Thyroid gland (tissue), 4 donors: ENCODE results near the gene TMEM132D. TPM values are rescaled to one million over a fixed set of nuclear protein-coding genes. Genes with fewer than 3 reads are reported as not detected.
"Not testable (repeated sequence)": the region's sequence is repeated elsewhere in the genome, so short reads cannot be mapped to it uniquely, and the experiment has no call there.

Experiments used
- DNase-seq, 2 donors: peaks; one replicate each; pipeline ENCODE4 v3.0.0-alpha.2; 2019
- H3K27ac ChIP-seq, 3 donors: fragments of 200-600 bp; sonication (generic); 1 replicate in 2 of 3; 2 replicates in 1 of 3; pipeline ENCODE4 v1.5.1; 2016 to 2019; ENCODE audit warnings: mild to moderate bottlenecking in 1 of 3, moderate library complexity in 1 of 3
- H3K27me3 ChIP-seq: fragments of 200-600 bp; sonication (generic); one replicate; pipeline ENCODE4 v1.5.1; 2019
- H3K36me3 ChIP-seq, 2 donors: fragments of 200-600 bp; sonication (generic); one replicate each; pipeline ENCODE4 v1.5.1; 2016 to 2019
- H3K4me1 ChIP-seq, 2 donors: fragments of 200-600 bp; sonication (generic); one replicate each; pipeline ENCODE4 v1.5.1; 2017 to 2019
- H3K4me3 ChIP-seq, 3 donors: fragments of 200-600 bp; sonication (generic); replicated peaks in 1 of 3; 1 replicate in 2 of 3; 2 replicates in 1 of 3; pipeline ENCODE4 v1.5.1; 2016; ENCODE audit warnings: mild to moderate bottlenecking in 1 of 3
- H3K9me3 ChIP-seq: fragments of 200-600 bp; sonication (generic); one replicate; pipeline ENCODE4 v1.5.1; 2017
- POLR2A ChIP-seq, 2 donors: fragments of 450-650 bp; IDR thresholded peaks; one replicate each; pipeline ENCODE4 v1.6.1; 2017; ENCODE audit warnings: antibody characterized with exemption in 2 of 2, mild to moderate bottlenecking in 2 of 2, moderate library complexity in 1 of 2
- WGBS, 2 donors: methylation state at CpG; one replicate each; pipeline ENCODE4 v1.1.5; 2017; 5-methylcytosine and 5-hydroxymethylcytosine counted together
- intact Hi-C: fragments of 100-400 bp; cut with DNase I; formaldehyde crosslinking; loops from one replicate; pipeline ENCODE4 v1.15.1; 2023
- total RNA-seq, 4 donors: library from RNA; depleted of rRNA; stranded (reverse); fragments of >200 nt; gene quantifications; one replicate each; pipeline ENCODE4 v1.2.3, GENCODE V29; 2016
- TF ChIP-seq, protein P1 (sequence below), 6 experiments: fragments of 200-600 bp in 3 of 6; fragments of 450-650 bp in 3 of 6; sonication (generic) in 3 of 6; IDR thresholded peaks; one replicate each; pipeline ENCODE4 v1.5.1; 2016 to 2019; ENCODE audit warnings: antibody characterized with exemption in 6 of 6, mild to moderate bottlenecking in 2 of 6, inconsistent platforms in 1 of 6, moderate library complexity in 1 of 6

Gene TMEM132D
- total RNA-seq, 4 donors from 2014 or later = not detected

DNA sequence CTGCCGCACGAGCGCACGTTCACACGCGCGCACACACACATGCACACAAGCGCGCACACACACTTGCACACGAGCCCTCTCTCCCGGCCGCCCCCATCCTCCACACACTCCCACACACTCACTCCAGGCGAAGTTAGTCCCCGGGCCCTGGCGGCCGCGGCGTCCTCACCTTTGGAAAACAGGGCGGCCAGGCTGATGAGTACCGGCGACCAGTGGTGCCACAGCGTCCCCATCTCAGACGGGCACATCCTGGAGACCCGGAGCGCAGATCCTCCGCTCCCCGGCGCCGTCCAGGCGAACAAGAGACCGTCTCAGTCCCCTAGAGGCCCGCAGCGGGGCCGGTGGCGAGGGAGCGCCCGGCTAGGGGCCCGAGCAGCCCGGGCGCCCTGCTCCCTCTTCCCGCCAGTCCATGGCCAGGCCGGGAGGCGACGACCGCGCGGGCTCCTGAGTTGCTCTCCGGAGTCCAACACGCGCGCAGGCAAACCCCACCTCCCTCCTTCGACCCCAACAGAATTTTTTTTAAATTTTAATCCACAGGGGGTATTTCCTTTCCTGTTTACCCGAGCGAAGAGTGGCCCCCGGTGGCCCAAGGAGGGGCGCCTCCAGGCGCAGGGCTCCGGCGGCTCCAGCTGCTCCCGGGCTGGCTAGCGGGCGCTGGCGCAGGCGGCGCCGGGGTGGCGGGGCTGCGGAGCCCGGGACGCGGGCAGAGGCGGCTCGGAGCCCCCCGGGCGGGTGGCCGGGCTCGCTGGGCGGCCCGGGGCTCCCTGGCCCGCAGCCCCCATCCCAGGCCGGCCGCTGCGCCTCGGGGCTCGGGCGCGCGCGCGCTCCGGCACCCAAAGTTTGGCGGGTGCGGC, 506 bp downstream of the TMEM132D start:
- Histone ChIP-seq H3K4me1 (no peaks in the 10 kb centered on the region), H3K9me3 (no peaks in the 10 kb centered on the region), H3K36me3 (no peaks in the 10 kb centered on the region), H3K4me3 (no peak overlapping the region), H3K27me3 (no peaks in the 10 kb centered on the region), H3K27ac (no peak overlapping the region)
- no peak for DNase-seq
- WGBS, 2 donors = 1% methylated on average over 32 to 41 of the region's 93 CpGs
- TF ChIP-seq, protein P1, sequence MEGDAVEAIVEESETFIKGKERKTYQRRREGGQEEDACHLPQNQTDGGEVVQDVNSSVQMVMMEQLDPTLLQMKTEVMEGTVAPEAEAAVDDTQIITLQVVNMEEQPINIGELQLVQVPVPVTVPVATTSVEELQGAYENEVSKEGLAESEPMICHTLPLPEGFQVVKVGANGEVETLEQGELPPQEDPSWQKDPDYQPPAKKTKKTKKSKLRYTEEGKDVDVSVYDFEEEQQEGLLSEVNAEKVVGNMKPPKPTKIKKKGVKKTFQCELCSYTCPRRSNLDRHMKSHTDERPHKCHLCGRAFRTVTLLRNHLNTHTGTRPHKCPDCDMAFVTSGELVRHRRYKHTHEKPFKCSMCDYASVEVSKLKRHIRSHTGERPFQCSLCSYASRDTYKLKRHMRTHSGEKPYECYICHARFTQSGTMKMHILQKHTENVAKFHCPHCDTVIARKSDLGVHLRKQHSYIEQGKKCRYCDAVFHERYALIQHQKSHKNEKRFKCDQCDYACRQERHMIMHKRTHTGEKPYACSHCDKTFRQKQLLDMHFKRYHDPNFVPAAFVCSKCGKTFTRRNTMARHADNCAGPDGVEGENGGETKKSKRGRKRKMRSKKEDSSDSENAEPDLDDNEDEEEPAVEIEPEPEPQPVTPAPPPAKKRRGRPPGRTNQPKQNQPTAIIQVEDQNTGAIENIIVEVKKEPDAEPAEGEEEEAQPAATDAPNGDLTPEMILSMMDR (IDR thresholded peaks at IDR 0.05) = no peak
- TF ChIP-seq POLR2A (IDR thresholded peaks at IDR 0.05) = no peak
- intact Hi-C loops = no loop called here

DNA sequence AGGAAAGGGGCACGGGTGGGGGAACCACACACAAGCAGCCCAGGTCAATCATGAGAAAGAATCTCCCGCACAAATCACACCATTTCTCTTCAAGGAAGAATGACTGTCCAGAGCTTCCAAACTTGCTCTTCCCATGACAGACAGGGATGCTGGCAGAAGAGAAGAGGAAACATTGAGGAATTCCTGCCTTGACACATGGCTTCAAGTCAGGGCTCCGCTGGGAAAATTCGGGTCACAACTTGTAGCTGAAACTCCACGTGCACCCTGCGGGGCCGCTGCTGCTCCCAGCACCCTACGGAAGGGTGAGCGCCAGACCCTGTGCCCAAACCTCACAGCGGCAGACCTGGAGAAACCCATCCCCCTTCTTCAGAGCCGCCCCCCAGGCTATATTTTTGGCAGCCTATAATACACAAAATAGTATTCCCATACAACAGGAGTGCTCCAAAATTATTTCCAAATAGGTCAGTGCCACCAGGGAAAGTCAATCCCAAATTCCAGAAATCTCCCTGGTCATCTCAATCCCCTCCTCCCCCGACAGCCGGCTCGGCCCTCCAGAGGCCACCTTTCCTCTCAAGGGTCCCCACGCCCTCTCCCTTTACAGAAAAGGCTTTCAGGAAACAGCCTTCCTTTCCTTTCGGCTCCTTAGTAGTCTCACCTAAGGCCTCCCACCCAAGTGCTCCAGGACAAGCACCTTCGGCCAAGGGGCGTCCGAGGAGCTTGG, 1.3 kb downstream of the TMEM132D start:
- TF ChIP-seq, protein P1 (IDR thresholded peaks at IDR 0.05) = no peak
- no peak for TF ChIP-seq POLR2A (IDR thresholded peaks at IDR 0.05)
- 1 to 3% methylated on average over 17 to 18 of the region's 19 CpGs for WGBS, 2 donors
- intact Hi-C loops = no loop called here
- Histone ChIP-seq H3K4me3 (no peak overlapping the region), H3K9me3 (no peaks in the 10 kb centered on the region), H3K27ac (no peak overlapping the region), H3K27me3 (no peaks in the 10 kb centered on the region), H3K36me3 (no peaks in the 10 kb centered on the region), H3K4me1 (no peaks in the 10 kb centered on the region)
- no peak for DNase-seq

DNA sequence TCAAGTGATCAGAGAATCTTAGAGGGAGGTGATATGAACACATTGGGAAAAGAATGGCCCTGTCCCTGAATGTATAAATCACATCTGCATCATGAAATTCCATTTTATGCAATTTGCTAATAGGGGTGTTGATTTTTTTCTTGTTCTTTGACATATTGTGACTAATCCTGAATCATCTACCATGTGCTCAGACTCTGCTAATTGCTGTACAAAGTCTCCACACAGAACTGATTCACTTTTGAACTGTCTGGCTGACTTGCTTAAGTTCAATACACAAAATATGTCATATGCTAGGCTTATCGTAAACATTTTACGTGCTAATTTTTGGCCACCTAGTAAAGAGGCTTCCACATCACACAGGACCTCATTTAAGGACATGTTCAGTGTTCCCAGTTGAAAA, 2.6 kb downstream of the TMEM132D start:
- Histone ChIP-seq H3K4me3 (no peak overlapping the region), H3K4me1 (no peaks in the 10 kb centered on the region), H3K36me3 (no peaks in the 10 kb centered on the region), H3K9me3 (no peaks in the 10 kb centered on the region), H3K27me3 (no peaks in the 10 kb centered on the region), H3K27ac (no peak overlapping the region)
- 86 to 97% methylated on average over 2 of the region's 2 CpGs for WGBS, 2 donors
- no peak for DNase-seq
- intact Hi-C loops = no loop called here
- TF ChIP-seq, protein P1 (IDR thresholded peaks at IDR 0.05) = no peak
- no peak for TF ChIP-seq POLR2A (IDR thresholded peaks at IDR 0.05)

DNA sequence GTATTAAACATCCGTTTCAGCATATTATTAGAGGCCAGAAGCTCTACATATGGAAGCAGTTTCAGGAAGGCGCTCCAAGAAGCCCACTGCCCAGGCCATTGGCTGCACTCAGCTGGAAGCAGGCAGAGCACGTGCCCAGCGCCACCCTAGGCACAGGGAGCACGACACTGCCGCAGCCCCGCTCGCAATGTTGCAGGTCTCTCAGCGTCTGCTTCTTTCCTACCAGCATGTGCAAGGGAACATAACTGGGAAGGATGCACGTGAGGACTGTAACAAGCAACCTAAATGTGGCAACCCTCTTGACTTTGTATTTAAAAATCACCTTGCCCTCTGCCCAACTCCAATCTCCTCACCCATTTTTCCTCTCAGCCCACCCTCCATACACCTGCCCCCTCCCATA, 3.5 kb downstream of the TMEM132D start:
- 83 to 85% methylated on average over 10 of the region's 10 CpGs for WGBS, 2 donors
- Histone ChIP-seq H3K4me1 (no peaks in the 10 kb centered on the region), H3K4me3 (no peak overlapping the region), H3K27me3 (no peaks in the 10 kb centered on the region), H3K9me3 (no peaks in the 10 kb centered on the region), H3K36me3 (no peaks in the 10 kb centered on the region), H3K27ac (no peak overlapping the region)
- intact Hi-C loops = no loop called here
- TF ChIP-seq, protein P1 (IDR thresholded peaks at IDR 0.05) = no peak
- no peak for TF ChIP-seq POLR2A (IDR thresholded peaks at IDR 0.05)
- no peak for DNase-seq

DNA sequence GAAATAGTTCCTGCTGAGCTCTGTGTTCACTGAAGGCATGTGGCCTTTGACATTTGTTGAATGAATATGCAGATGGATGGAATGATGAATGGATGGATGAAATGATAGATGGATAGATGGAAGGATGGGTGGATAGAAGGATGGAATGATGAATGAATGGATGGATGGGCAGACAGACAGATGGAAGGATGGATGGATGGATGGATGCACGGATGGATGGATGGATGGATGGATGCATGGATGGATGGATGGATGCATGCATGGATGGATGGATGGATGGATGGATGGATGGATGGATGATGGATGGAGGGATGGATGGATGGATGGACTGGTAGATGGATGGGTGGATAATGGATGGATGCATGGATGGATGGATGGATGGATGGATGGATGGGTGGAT, 4.8 kb downstream of the TMEM132D start:
- 76 to 94% methylated on average over 1 of the region's 1 CpG for WGBS, 2 donors
- H3K27me3 ChIP-seq, H3K4me1 ChIP-seq, intact Hi-C loops, H3K9me3 ChIP-seq, H3K36me3 ChIP-seq, H3K27ac ChIP-seq, DNase-seq, H3K4me3 ChIP-seq: not testable (repeated sequence)
